HFF-Myc (cell line): ENCODE data around the gene PRDM8.

ENCODE experiments used
- DNase-seq: peaks from one replicate; pipeline ENCODE4 v3.0.0-alpha.2; 2011; ENCODE audit warnings: low read depth; ENCODE audit errors: extremely low read depth
- H3K4me3 ChIP-seq: replicated peaks from 2 replicates; pipeline ENCODE4 v1.5.1; 2011; ENCODE audit warnings: low read depth, mild to moderate bottlenecking, control low read depth, low read length
- CTCF ChIP-seq: IDR thresholded peaks from 2 replicates; pipeline ENCODE4 v1.5.1; 2012; ENCODE audit warnings: mild to moderate bottlenecking, low read depth, low read length, control low read depth; ENCODE audit errors: missing control alignments

The PRDM8 gene

GRCh38 chr4:80183250-80184052 lies 13.9 kb upstream of the PRDM8 start:
- peak overlapping the region; percentile 66 for H3K4me3 ChIP-seq
- no peak for TF ChIP-seq CTCF
- no peak for DNase-seq

GRCh38 chr4:80184053-80184824 lies 13.1 kb upstream of the PRDM8 start:
- TF ChIP-seq CTCF: peak; percentile 76
- H3K4me3 ChIP-seq: peak overlapping the region; percentile 66
- DNase-seq: no peak

- no peak for TF ChIP-seq CTCF
- H3K4me3 ChIP-seq: peak overlapping the region; percentile 66
- DNase-seq: no peak
Measured at GRCh38 chr4:80184825-80185756, 12.2 kb upstream of the PRDM8 start.

- no peak for TF ChIP-seq CTCF
- no peak for DNase-seq
- H3K4me3 ChIP-seq: peak overlapping the region; percentile 66
Measured at GRCh38 chr4:80185787-80186548, 11.3 kb upstream of the PRDM8 start.

- no peak for TF ChIP-seq CTCF
- H3K4me3 ChIP-seq: no peak overlapping the region
- no peak for DNase-seq
Measured at GRCh38 chr4:80186676-80187075, 10.6 kb upstream of the PRDM8 start.

- H3K4me3 ChIP-seq: no peak overlapping the region
- DNase-seq: no peak
- no peak for TF ChIP-seq CTCF
Measured at GRCh38 chr4:80187677-80188076, 9.6 kb upstream of the PRDM8 start.
